OCI-LY1 (cell line): Measurements from ENCODE around the gene C12orf76.
"Not testable (repeated sequence)": the region's sequence is repeated elsewhere in the genome, so short reads cannot be mapped to it uniquely, and the experiment has no call there.

Source experiments
- EZH2 ChIP-seq: fragments of 200-600 bp; sonication (generic), shearing (Covaris generic); IDR thresholded peaks from 2 replicates; pipeline ENCODE4 v1.8.0; 2017; ENCODE audit warnings: borderline replicate concordance, mixed run types, mild to moderate bottlenecking, antibody characterized with exemption, low read length, moderate library complexity, mixed read lengths
- TF ChIP-seq, protein P1 (sequence below): fragments of 200-600 bp; sonication (generic), shearing (Covaris generic); IDR thresholded peaks from 2 replicates; pipeline ENCODE4 v1.5.1; 2017; ENCODE audit warnings: mild to moderate bottlenecking, antibody characterized with exemption, low read length, moderate library complexity, mixed read lengths

DNA sequence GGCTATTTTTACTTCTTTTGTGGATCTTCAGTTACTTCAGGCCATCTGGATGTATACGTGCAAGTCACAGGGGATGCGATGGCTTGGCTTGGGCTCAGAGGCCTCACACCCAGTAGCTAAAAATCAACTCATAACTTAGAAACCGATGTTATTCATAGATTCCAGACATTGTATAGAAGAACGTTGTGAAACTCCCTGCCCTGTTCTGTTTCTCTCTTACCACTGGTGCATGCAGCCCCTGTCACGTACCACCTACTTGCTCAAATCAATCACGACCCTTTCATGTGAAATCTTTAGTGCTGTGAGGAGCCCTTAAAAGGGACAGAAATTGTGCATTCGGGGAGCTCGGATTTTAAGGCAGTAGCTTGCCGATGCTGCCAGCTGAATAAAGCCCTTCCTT is 1.3 kb upstream of the C12orf76 start:
- TF ChIP-seq, protein P1, sequence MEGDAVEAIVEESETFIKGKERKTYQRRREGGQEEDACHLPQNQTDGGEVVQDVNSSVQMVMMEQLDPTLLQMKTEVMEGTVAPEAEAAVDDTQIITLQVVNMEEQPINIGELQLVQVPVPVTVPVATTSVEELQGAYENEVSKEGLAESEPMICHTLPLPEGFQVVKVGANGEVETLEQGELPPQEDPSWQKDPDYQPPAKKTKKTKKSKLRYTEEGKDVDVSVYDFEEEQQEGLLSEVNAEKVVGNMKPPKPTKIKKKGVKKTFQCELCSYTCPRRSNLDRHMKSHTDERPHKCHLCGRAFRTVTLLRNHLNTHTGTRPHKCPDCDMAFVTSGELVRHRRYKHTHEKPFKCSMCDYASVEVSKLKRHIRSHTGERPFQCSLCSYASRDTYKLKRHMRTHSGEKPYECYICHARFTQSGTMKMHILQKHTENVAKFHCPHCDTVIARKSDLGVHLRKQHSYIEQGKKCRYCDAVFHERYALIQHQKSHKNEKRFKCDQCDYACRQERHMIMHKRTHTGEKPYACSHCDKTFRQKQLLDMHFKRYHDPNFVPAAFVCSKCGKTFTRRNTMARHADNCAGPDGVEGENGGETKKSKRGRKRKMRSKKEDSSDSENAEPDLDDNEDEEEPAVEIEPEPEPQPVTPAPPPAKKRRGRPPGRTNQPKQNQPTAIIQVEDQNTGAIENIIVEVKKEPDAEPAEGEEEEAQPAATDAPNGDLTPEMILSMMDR = not testable (repeated sequence)
- not testable (repeated sequence) for TF ChIP-seq EZH2
